Heart right ventricle (tissue), 16 donors: ENCODE results near the gene MYO1D. TPM values are rescaled to one million over a fixed set of nuclear protein-coding genes. Genes with fewer than 3 reads are reported as not detected.

Experiments
- ATAC-seq, 8 donors: fragments of 200-7000 bp; cut with Tn5 transposase; one replicate each; pipeline ENCODE4 v1.9.1; 2020; ENCODE audit warnings: mild to moderate bottlenecking in 8 of 8, moderate library complexity in 8 of 8, moderate number of reproducible peaks in 1 of 8
- DNase-seq, 2 donors: peaks; one replicate each; pipeline ENCODE4 v3.0.0-alpha.2; 2020
- H3K27ac ChIP-seq, 10 donors: fragments of 200-600 bp; sonication (generic) in 2 of 10; one replicate each; pipeline versions ENCODE4 v1.5.0 to v1.8.0; 2020 to 2022; ENCODE audit warnings: mild to moderate bottlenecking in 3 of 10
- H3K27me3 ChIP-seq, 7 donors: fragments of 200-600 bp; one replicate each; pipeline ENCODE4 v1.8.0; 2021 to 2022; ENCODE audit warnings: mild to moderate bottlenecking in 2 of 7
- H3K36me3 ChIP-seq, 9 donors: fragments of 200-600 bp; sonication (generic) in 1 of 9; one replicate each; pipeline versions ENCODE4 v1.5.0 to v1.8.0; 2020 to 2022; ENCODE audit warnings: mild to moderate bottlenecking in 2 of 9
- H3K4me1 ChIP-seq, 9 donors: fragments of 200-600 bp; sonication (generic) in 1 of 9; one replicate each; pipeline versions ENCODE4 v1.5.0 to v1.8.0; 2020 to 2022; ENCODE audit warnings: mild to moderate bottlenecking in 4 of 9
- H3K4me3 ChIP-seq, 10 donors: fragments of 200-600 bp; sonication (generic) in 2 of 10; one replicate each; pipeline versions ENCODE4 v1.5.0 to v1.8.0; 2020 to 2022; ENCODE audit warnings: mild to moderate bottlenecking in 7 of 10, moderate library complexity in 2 of 10
- H3K9me3 ChIP-seq, 11 donors: fragments of 200-600 bp in 10 of 11; sonication (generic) in 2 of 11; one replicate each; pipeline versions ENCODE4 v1.5.0 to v1.8.0; 2013 to 2022; ENCODE audit warnings: mild to moderate bottlenecking in 2 of 11, control low read depth in 1 of 11, moderate library complexity in 1 of 11
- WGBS, 2 donors: extraction: QIAGEN DNeasy Blood & Tissue Kit; methylation state at CpG; one replicate each; pipeline ENCODE4 v1.1.7; 2013; ENCODE audit warnings: inconsistent platforms in 1 of 2; 5-methylcytosine and 5-hydroxymethylcytosine counted together
- intact Hi-C, 10 donors: fragments of 100-400 bp; cut with DNase I; formaldehyde crosslinking; loops; one replicate each; pipeline versions ENCODE4 v1.11.1 to v1.14.2; 2022
- polyA plus RNA-seq, 2 donors: library from polyadenylated mRNA; stranded (reverse); fragments of 200-250 nt; gene quantifications; one replicate each; pipeline ENCODE4 v1.2.3, GENCODE V29; 2013
- total RNA-seq, 10 donors: library from RNA; stranded (reverse); fragmentation: NEBNext Ultra II Directional in 3 of 10; extraction: Animal tissue kit (Norgen Biotek cat#: 25700) in 3 of 10; gene quantifications; one replicate each; pipeline versions ENCODE4 v1.2.1 to v1.2.4, GENCODE V29; 2021 to 2023
- TF ChIP-seq, protein P1 (sequence below), 9 donors: fragments of 200-600 bp; sonication (generic) in 2 of 9; IDR thresholded peaks; one replicate each; pipeline versions ENCODE4 v1.5.0 to v1.8.0; 2021 to 2022; ENCODE audit warnings: antibody characterized with exemption in 9 of 9, mild to moderate bottlenecking in 5 of 9, moderate library complexity in 1 of 9
- donor health status: Arrhythmogenic right ventricular cardiomyopathy.
- donor health status: ischemic (EF 13 %, LVEDD 7.1; RV severe dilation, severe dysfunction).
- donor health status: healthy with polysubstance abuse.
- donor health status: DM: no; HTN: yes; CAD: no.
- donor health status: DM: no; HTN: no; CAD: no.
- donor health status: ischemic (EF 25% LVEDD 6.9; RV normal size, moderate dysfunction).
- donor health status: ischemic (EF 25% LVEDD 5.7; RV mildly dilated, moderate dysfunction).
- donor health status: healthy.
- donor health status: DM: yes; HTN: yes; CAD: no.
- donor health status: Ischemic cardiomyopathy.
- donor health status: ischemic (EF 35%, LVEDD 5.7; RV mildly dilated, moderate dysfunction).
- donor health status: nonischemic (EF 11% LVEDD 7.7; RV severe dilation, severe dysfunction).
- donor health status: DM: yes; HTN: yes; CAD: no.
- donor health status: PGD.
- donor health status: ischemic (EF 29% LVEDD 5.4; RV normal size, mild dysfunction).
- donor health status: nonischemic (EF 23%, LVEDD 6.1; RV moderate dilation, normal function).

Gene MYO1D
- total and polyA plus RNA-seq, 12 donors: 1.9 to 16.4 (median 6.7) TPM

DNA sequence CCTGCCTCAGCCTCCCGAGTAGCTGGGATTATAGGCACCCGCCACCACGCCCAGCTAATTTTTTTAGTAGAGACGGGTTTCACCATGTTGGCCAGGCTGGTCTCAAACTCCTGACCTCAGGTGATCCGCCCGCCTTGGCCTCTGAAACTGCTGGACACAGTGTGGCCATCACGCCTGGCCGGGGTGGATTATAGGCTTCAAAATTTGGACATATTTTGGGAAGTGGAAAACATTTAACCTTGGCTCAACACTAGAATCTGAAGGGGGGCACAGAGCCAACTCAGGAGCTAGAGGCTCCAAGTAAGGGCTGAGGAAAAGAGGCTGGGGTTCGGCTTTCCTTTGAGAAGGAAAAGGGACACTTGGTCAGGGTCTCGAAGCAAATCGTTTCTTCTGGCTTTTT, 392.3 kb downstream of the MYO1D start:
- TF ChIP-seq, protein P1, sequence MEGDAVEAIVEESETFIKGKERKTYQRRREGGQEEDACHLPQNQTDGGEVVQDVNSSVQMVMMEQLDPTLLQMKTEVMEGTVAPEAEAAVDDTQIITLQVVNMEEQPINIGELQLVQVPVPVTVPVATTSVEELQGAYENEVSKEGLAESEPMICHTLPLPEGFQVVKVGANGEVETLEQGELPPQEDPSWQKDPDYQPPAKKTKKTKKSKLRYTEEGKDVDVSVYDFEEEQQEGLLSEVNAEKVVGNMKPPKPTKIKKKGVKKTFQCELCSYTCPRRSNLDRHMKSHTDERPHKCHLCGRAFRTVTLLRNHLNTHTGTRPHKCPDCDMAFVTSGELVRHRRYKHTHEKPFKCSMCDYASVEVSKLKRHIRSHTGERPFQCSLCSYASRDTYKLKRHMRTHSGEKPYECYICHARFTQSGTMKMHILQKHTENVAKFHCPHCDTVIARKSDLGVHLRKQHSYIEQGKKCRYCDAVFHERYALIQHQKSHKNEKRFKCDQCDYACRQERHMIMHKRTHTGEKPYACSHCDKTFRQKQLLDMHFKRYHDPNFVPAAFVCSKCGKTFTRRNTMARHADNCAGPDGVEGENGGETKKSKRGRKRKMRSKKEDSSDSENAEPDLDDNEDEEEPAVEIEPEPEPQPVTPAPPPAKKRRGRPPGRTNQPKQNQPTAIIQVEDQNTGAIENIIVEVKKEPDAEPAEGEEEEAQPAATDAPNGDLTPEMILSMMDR (IDR thresholded peaks at IDR 0.05): no peak
- ATAC-seq: no peak
- intact Hi-C loops: loop anchor here (5.0 to 10.0 kb wide), 8 partner anchors 120 to 393 kb away; partner anchors contain the start of gene MYO1D (in 1 of the 10)
- H3K36me3 ChIP-seq: peaks cover 0 to 43% (median 21%) of the 10 kb centered on the region in 9 donors
- WGBS, 2 donors: 84 to 85% methylated on average over 11 of the region's 11 CpGs
- H3K27ac ChIP-seq: peak overlapping the region in 4 of 10 donors; percentile 3 to 85 (median 66)
- no peak for DNase-seq
- no peaks in the 10 kb centered on the region for H3K9me3 ChIP-seq
- no peaks in the 10 kb centered on the region for H3K27me3 ChIP-seq
- peaks cover 16 to 44% (median 33%) of the 10 kb centered on the region in 9 donors for H3K4me1 ChIP-seq
- no peak overlapping the region for H3K4me3 ChIP-seq

- Histone ChIP-seq H3K27me3 (no peaks in the 10 kb centered on the region), H3K9me3 (no peaks in the 10 kb centered on the region), H3K4me3 (no peak overlapping the region), H3K4me1 (peaks cover 16 to 44% (median 33%) of the 10 kb centered on the region in 9 donors), H3K36me3 (peaks cover 0 to 49% (median 27%) of the 10 kb centered on the region in 9 donors), H3K27ac (peak overlapping the region in 9 of 10 donors; percentile 7 to 85 (median 63))
- peak in 1 of 8 donors; percentile 3 for ATAC-seq
- 71 to 78% methylated on average over 4 of the region's 4 CpGs for WGBS, 2 donors
- intact Hi-C loops: loop anchor here in 9 of 10 donors (5.0 to 10.0 kb wide), 6 partner anchors 121 to 273 kb away; no protein-coding TSS in a partner anchor
- DNase-seq: no peak
- TF ChIP-seq, protein P1 (IDR thresholded peaks at IDR 0.05): no peak
Measured at GRCh38 chr17:32484041-32484461, 392.9 kb downstream of the MYO1D start.

DNA sequence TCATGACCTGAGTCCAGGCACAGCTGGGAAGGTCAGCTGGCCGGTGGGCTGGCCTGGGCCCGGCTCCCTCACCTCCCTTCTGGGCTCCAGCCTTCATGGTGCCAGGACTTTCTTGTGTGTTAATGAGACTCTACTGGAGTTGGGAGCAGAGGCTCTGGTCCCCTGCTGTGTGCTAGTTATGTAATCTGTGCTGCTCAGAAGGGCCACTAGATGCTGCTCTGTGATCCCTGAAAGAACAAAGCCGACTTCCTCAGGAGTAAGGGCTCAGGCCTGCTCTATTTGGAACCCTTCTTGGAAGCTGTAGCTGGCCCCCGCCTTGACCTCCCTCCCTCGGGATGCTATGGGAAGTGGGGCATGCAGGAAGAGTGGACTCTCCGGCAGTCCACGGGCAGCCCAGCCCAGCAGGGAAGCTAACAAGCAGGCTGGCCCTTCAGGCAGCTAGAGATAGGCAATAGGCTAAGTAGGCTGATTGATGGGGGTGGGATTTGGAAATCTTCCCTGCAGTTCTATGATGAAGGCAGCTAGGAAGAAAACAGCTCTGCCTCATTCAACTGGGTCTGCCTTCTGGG, 393.4 kb downstream of the MYO1D start:
- 8 to 9% methylated on average over 7 of the region's 7 CpGs for WGBS, 2 donors
- DNase-seq (peak; percentile 80 to 89), ATAC-seq (peak; percentile 62 to 92 (median 84))
- H3K4me3 ChIP-seq: no peak overlapping the region
- no peaks in the 10 kb centered on the region for H3K9me3 ChIP-seq
- H3K4me1 ChIP-seq: peaks cover 16 to 44% (median 33%) of the 10 kb centered on the region in 9 donors
- intact Hi-C loops: loop anchor here in 9 of 10 donors (2.0 to 10.0 kb wide), 7 partner anchors 121 to 274 kb away; no protein-coding TSS in a partner anchor
- TF ChIP-seq, protein P1 (IDR thresholded peaks at IDR 0.05): peak; percentile 28 to 83 (median 68)
- H3K36me3 ChIP-seq: peaks cover 0 to 49% (median 32%) of the 10 kb centered on the region in 9 donors
- H3K27ac ChIP-seq: peak overlapping the region; percentile 7 to 85 (median 64)
- H3K27me3 ChIP-seq: no peaks in the 10 kb centered on the region

DNA sequence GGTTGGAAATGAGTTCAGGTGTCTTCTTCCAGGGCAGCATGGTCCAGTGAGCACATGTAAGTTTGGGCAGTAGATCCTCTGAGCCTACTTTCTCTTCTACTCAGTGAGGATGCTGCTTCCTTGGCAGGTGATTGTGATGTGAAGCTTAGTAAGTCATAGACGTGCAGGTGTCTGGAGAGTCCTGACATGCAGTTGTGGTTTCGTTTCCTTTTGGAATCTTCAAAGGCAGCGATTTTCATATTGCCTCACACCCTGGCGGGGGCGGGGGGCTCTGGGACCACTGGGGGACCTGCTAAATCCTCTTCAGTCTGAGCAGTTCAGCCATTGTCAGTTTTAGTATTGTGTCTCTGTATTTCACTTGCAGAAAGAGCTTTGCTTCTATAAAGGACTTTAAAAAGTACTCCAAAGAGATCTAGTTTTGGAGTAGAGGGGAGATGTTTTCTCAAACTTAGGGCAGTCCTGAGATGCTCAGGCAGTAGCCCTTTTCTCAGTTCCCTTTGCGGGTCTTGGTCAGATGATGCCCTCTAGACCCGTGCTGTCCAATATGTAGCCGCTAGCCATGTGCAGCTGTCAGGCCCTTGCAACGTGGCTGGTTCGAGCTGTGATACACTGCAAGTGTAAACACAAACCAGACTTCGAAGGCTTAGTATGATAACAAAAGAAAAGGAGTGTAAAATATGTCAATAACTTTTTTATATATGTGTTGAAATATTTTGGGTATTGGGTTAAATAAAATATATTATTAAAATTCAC, 394.2 kb downstream of the MYO1D start:
- Histone ChIP-seq H3K4me1 (peaks cover 16 to 41% (median 26%) of the 10 kb centered on the region in 9 donors), H3K36me3 (peaks cover 0 to 54% (median 40%) of the 10 kb centered on the region in 9 donors), H3K27ac (peak overlapping the region in 8 of 10 donors; percentile 56 to 85 (median 68)), H3K4me3 (no peak overlapping the region), H3K27me3 (no peaks in the 10 kb centered on the region), H3K9me3 (no peaks in the 10 kb centered on the region)
- DNase-seq: no peak
- 71 to 79% methylated on average over 11 of the region's 11 CpGs for WGBS, 2 donors
- intact Hi-C loops: loop anchor here in 9 of 10 donors (2.0 to 10.0 kb wide), 7 partner anchors 122 to 275 kb away; no protein-coding TSS in a partner anchor
- TF ChIP-seq, protein P1 (IDR thresholded peaks at IDR 0.05): no peak
- no peak for ATAC-seq
